H1 (cell line): ENCODE results near the gene PRKAR2B. TPM values are rescaled to one million over a fixed set of nuclear protein-coding genes. Genes with fewer than 3 reads are reported as not detected.

ENCODE experiments used
- CBX5 ChIP-seq: fragments of 300-800, 300-1000 bp; sonication (generic); IDR thresholded peaks from 2 replicates; pipeline ENCODE4 v1.7.1; 2016; ENCODE audit warnings: antibody characterized with exemption, low read length, low read depth
- RBBP5 ChIP-seq: IDR thresholded peaks from 2 replicates; pipeline ENCODE4 v1.7.1; 2012; ENCODE audit warnings: low read depth, mild to moderate bottlenecking, inconsistent platforms, low read length, moderate library complexity, borderline replicate concordance
- polyA plus RNA-seq, 7 experiments: library from polyadenylated mRNA; depleted of rRNA in 3 of 7; stranded (reverse) in 5 of 7; unstranded in 2 of 7; fragments of >200 nt in 5 of 7; fragments of 200-250 nt in 2 of 7; gene quantifications; 1 replicate in 5 of 7; 2 replicates in 1 of 7; 4 replicates in 1 of 7; pipeline versions ENCODE4 v1.2.1 to v1.2.3, GENCODE V29; 2011 to 2013; ENCODE audit warnings: missing spikeins in 2 of 7, mixed read lengths in 2 of 7
- total RNA-seq: library from RNA; stranded (reverse); fragmentation: NEBNext Ultra II Directional; extraction: Animal tissue kit (Norgen Biotek cat#: 25700); gene quantifications from 2 replicates; pipeline ENCODE4 v1.2.1, GENCODE V29; 2021
- TF ChIP-seq, protein P1 (sequence below): IDR thresholded peaks from 2 replicates; pipeline ENCODE4 v1.6.1; 2011; ENCODE audit warnings: low read depth, mild to moderate bottlenecking, low read length; ENCODE audit not compliant: insufficient read depth
- TF ChIP-seq, protein P2 (sequence below): IDR thresholded peaks from 2 replicates; pipeline ENCODE4 v1.6.1; 2011; ENCODE audit warnings: low read length, improper control_type of control experiment

PRKAR2B gene
- total and polyA plus RNA-seq, 2 of the 8 experiments (the other 6 are each of a cell fraction or from before 2014, with no cell fraction given), result 10.4 to 37.0 TPM

DNA sequence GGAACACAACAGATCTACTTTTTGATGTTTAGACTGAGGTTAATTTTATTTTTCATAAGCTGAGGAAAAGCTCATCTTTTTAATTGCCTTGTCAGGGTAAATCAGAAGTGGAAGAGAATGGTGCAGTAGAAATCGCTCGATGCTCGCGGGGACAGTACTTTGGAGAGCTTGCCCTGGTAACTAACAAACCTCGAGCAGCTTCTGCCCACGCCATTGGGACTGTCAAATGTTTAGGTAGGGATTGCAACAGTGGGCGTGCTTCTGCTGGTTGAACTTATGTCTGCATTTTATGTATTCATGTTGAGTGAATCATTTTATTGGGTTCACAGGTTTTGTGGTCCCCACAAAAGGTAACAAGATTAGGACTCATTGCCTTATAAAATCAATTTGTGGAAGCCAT is 112.6 kb downstream of the PRKAR2B start (continued):
- TF ChIP-seq, protein P1, sequence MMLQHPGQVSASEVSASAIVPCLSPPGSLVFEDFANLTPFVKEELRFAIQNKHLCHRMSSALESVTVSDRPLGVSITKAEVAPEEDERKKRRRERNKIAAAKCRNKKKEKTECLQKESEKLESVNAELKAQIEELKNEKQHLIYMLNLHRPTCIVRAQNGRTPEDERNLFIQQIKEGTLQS, result no peak
- TF ChIP-seq RBBP5 (no peak), CBX5 (no peak)
- TF ChIP-seq, protein P2, sequence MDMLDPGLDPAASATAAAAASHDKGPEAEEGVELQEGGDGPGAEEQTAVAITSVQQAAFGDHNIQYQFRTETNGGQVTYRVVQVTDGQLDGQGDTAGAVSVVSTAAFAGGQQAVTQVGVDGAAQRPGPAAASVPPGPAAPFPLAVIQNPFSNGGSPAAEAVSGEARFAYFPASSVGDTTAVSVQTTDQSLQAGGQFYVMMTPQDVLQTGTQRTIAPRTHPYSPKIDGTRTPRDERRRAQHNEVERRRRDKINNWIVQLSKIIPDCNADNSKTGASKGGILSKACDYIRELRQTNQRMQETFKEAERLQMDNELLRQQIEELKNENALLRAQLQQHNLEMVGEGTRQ, result no peak
